H9 (cell line): ENCODE measurements around the gene TNRC18. TPM values are rescaled to one million over a fixed set of nuclear protein-coding genes. Genes with fewer than 3 reads are reported as not detected.

Experiments used
- DNase-seq: peaks from one replicate; pipeline ENCODE4 v3.0.0-alpha.2; 2017
- H2AFZ ChIP-seq: one replicate; pipeline ENCODE4 v1.6.1; 2013; ENCODE audit warnings: mild to moderate bottlenecking, low read length, control low read depth, moderate library complexity
- H2AK5ac ChIP-seq: 2 replicates; pipeline ENCODE4 v1.6.1; 2013; ENCODE audit warnings: low read length, control low read depth, mixed read lengths; ENCODE audit not compliant: insufficient read length
- H2BK120ac ChIP-seq: one replicate; pipeline ENCODE4 v1.6.1; 2013; ENCODE audit warnings: low read depth, mild to moderate bottlenecking, low read length, control low read depth, inconsistent platforms; ENCODE audit not compliant: poor library complexity, severe bottlenecking
- H2BK12ac ChIP-seq: 2 replicates; pipeline ENCODE4 v1.6.1; 2013; ENCODE audit warnings: low read length, control low read depth, mixed read lengths, low read depth; ENCODE audit not compliant: insufficient read length
- H2BK15ac ChIP-seq: 2 replicates; pipeline ENCODE4 v1.6.1; 2013; ENCODE audit warnings: low read depth, low read length, control low read depth
- H2BK20ac ChIP-seq: one replicate; pipeline ENCODE4 v1.6.1; 2013; ENCODE audit warnings: low read depth, mild to moderate bottlenecking, low read length, control low read depth, inconsistent platforms; ENCODE audit not compliant: poor library complexity, severe bottlenecking
- H2BK5ac ChIP-seq: 2 replicates; pipeline ENCODE4 v1.6.1; 2013; ENCODE audit warnings: low read length, control low read depth, mixed read lengths; ENCODE audit not compliant: insufficient read length
- H3K14ac ChIP-seq: 2 replicates; pipeline ENCODE4 v1.6.1; 2013; ENCODE audit warnings: low read length, control low read depth; ENCODE audit not compliant: insufficient read depth
- H3K18ac ChIP-seq: 2 replicates; pipeline ENCODE4 v1.6.1; 2013; ENCODE audit warnings: low read depth, mild to moderate bottlenecking, mixed read lengths, low read length, control low read depth; ENCODE audit not compliant: insufficient read length
- H3K23ac ChIP-seq: 2 replicates; pipeline ENCODE4 v1.6.1; 2013; ENCODE audit warnings: low read length, control low read depth, mixed read lengths, low read depth; ENCODE audit not compliant: insufficient read length
- H3K23me2 ChIP-seq: 2 replicates; pipeline ENCODE4 v1.6.1; 2013; ENCODE audit warnings: low read depth, mild to moderate bottlenecking, mixed read lengths, low read length, control low read depth; ENCODE audit not compliant: insufficient read length, poor library complexity, severe bottlenecking
- H3K27ac ChIP-seq: 2 replicates; pipeline ENCODE4 v1.5.1; 2013; ENCODE audit warnings: low read length, control low read depth, mixed read lengths, low read depth; ENCODE audit not compliant: insufficient read length
- H3K27me3 ChIP-seq: 2 replicates; pipeline ENCODE4 v1.6.1; 2013; ENCODE audit warnings: low read length, control low read depth, inconsistent platforms; ENCODE audit not compliant: insufficient read depth
- H3K4ac ChIP-seq: 2 replicates; pipeline ENCODE4 v1.6.1; 2013; ENCODE audit warnings: low read depth, mild to moderate bottlenecking, control low read depth, inconsistent platforms, low read length, moderate library complexity
- H3K4me1 ChIP-seq: 2 replicates; pipeline ENCODE4 v1.6.1; 2013; ENCODE audit warnings: low read length, control low read depth, inconsistent platforms; ENCODE audit not compliant: insufficient read depth
- H3K4me2 ChIP-seq: 2 replicates; pipeline ENCODE4 v1.6.1; 2013; ENCODE audit warnings: low read length, control low read depth, mixed read lengths; ENCODE audit not compliant: insufficient read length, insufficient read depth
- H3K56ac ChIP-seq: 2 replicates; pipeline ENCODE4 v1.6.1; 2013; ENCODE audit warnings: low read depth, mild to moderate bottlenecking, mixed read lengths, low read length, control low read depth; ENCODE audit not compliant: insufficient read length
- H3K79me1 ChIP-seq: 2 replicates; pipeline ENCODE4 v1.6.1; 2013; ENCODE audit warnings: low read depth, mild to moderate bottlenecking, moderate library complexity, low read length, control low read depth, inconsistent platforms; ENCODE audit not compliant: insufficient read depth, poor library complexity, severe bottlenecking
- H3K79me2 ChIP-seq: 2 replicates; pipeline ENCODE4 v1.6.1; 2013; ENCODE audit warnings: low read length, control low read depth, inconsistent platforms; ENCODE audit not compliant: insufficient read depth
- H3K9ac ChIP-seq: 2 replicates; pipeline ENCODE4 v1.6.1; 2013; ENCODE audit warnings: low read length, control low read depth, mixed read lengths; ENCODE audit not compliant: insufficient read length; ENCODE audit errors: extremely low read depth
- H3K9me3 ChIP-seq: one replicate; pipeline ENCODE4 v1.6.1; 2013; ENCODE audit warnings: low read depth, low read length, inconsistent platforms; ENCODE audit not compliant: control insufficient read depth
- H3T11ph ChIP-seq: one replicate; pipeline ENCODE4 v1.6.1; 2013; ENCODE audit warnings: mild to moderate bottlenecking, low read length, control low read depth, inconsistent platforms
- H4K20me1 ChIP-seq: one replicate; pipeline ENCODE4 v1.6.1; 2013; ENCODE audit not compliant: control insufficient read depth, insufficient read length, insufficient read depth
- H4K5ac ChIP-seq: 2 replicates; pipeline ENCODE4 v1.6.1; 2013; ENCODE audit warnings: low read depth, mild to moderate bottlenecking, mixed read lengths, low read length, control low read depth; ENCODE audit not compliant: insufficient read length
- H4K8ac ChIP-seq: replicated peaks from 2 replicates; pipeline ENCODE4 v1.6.1; 2013; ENCODE audit warnings: low read length, control low read depth, mixed read lengths, low read depth; ENCODE audit not compliant: insufficient read length
- H4K91ac ChIP-seq: 2 replicates; pipeline ENCODE4 v1.6.1; 2013; ENCODE audit warnings: low read depth, mild to moderate bottlenecking, moderate library complexity, mixed read lengths, low read length, control low read depth; ENCODE audit not compliant: insufficient read length
- H3K27ac Mint-ChIP-seq, 3 experiments: 2 replicates in 2 of 3; 3 replicates in 1 of 3; pipeline ENCODE4 v1.8.0; 2020 to 2021; ENCODE audit warnings: mixed read lengths in 3 of 3, mild to moderate bottlenecking in 1 of 3, moderate library complexity in 1 of 3
- H3K27me3 Mint-ChIP-seq: 2 replicates; pipeline ENCODE4 v1.8.0; 2021; ENCODE audit warnings: low read depth, mild to moderate bottlenecking, moderate library complexity, mixed read lengths
- H3K36me3 Mint-ChIP-seq, 3 experiments: 2 replicates in 2 of 3; 3 replicates in 1 of 3; pipeline ENCODE4 v1.8.0; 2020 to 2021; ENCODE audit warnings: low read depth in 3 of 3, mixed read lengths in 3 of 3; ENCODE audit not compliant: insufficient read depth in 1 of 3
- H3K4me1 Mint-ChIP-seq, 2 experiments: 2 replicates each; pipeline ENCODE4 v1.8.0; 2020; ENCODE audit warnings: mixed read lengths in 2 of 2
- H3K4me3 Mint-ChIP-seq, 2 experiments: 2 replicates in 1 of 2; 3 replicates in 1 of 2; pipeline ENCODE4 v1.8.0; 2020 to 2021; ENCODE audit warnings: mild to moderate bottlenecking in 2 of 2, mixed read lengths in 2 of 2, moderate library complexity in 1 of 2
- H3K9me3 Mint-ChIP-seq, 2 experiments: 2 replicates in 1 of 2; 3 replicates in 1 of 2; pipeline ENCODE4 v1.8.0; 2020; ENCODE audit warnings: mild to moderate bottlenecking in 2 of 2, mixed read lengths in 2 of 2, moderate library complexity in 1 of 2
- WGBS: extraction: QIAGEN DNeasy Blood & Tissue Kit; methylation state at CpG from one replicate; pipeline ENCODE4 v1.1.7; 2013; ENCODE audit warnings: missing lambda C conversion rate, low lambda C conversion rate, mixed read lengths; ENCODE audit not compliant: insufficient read length; ENCODE audit errors: extremely low coverage; 5-methylcytosine and 5-hydroxymethylcytosine counted together
- total RNA-seq: library from RNA; stranded (reverse); gene quantifications from 2 replicates; pipeline ENCODE4 v1.2.1, GENCODE V29; 2021
- TF ChIP-seq, protein P1 (sequence below): fragments of 200-600 bp; sonication (generic); conservative IDR thresholded peaks from 3 replicates; pipeline ENCODE4 v1.8.0; 2021; ENCODE audit warnings: antibody characterized with exemption, mild to moderate bottlenecking

Gene TNRC18
- total RNA-seq, 1 experiment from 2014 or later = 21.2 TPM

DNA sequence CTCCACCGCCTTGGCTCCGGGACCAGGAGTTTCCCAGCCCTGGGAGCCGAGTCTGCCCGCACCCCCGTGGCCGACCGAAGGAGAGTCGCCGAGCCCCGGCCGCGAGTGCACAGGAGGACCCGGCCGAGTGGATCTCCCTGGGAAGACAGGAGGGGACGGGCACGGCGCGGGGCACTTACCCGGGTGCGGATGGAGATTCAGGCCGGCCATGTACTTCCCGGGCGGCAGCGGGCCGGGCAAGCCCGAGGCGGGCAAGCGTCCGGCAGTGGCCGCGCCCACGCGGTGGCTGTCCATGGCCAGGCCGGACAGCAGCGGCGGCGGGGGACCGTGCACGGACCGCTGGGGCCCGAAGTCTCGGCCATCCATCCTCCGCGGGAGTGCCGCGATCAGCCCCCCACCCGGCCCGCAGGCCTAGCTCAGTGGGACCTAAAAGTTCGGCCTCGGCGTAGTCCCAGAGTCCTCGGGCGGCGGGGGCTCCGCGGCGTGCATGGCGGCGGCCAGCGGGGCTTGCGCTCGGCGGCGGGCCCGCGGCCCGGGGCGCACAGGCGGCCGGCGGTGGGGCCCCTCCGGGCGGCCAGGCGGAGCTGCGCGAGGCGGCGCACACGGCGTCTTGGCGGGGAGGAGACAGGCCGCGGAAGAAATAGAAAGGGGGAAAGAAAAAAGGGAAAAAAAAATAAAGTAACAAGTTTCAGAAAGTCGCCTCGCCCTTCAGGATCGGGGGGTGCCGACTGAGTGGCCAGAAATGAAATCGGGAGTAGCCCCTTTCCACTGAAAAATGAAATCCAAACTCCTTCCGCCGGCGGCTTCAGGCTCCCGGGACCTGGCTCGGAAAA lies 2.5 kb downstream of the TNRC18 start:
- Mint-ChIP-seq H3K36me3 (no peaks in the 10 kb centered on the region), H3K27ac (no peak overlapping the region), H3K4me3 (peak overlapping the region; percentile 67 to 78; a peak in 4 of 5 replicates), H3K9me3 (no peaks in the 10 kb centered on the region; a peak in 2 of 5 replicates), H3K4me1 (peaks cover 23 to 47% of the 10 kb centered on the region in 2 experiments), H3K27me3 (peaks cover 77% of the 10 kb centered on the region)
- Histone ChIP-seq H3K4ac (no peak overlapping the region), H3K27ac (no peak overlapping the region), H4K8ac (no peak overlapping the region), H3K23me2 (peaks cover 25% of the 10 kb centered on the region), H4K5ac (no peak overlapping the region), H2AK5ac (no peak overlapping the region), H3K27me3 (peaks cover 63% of the 10 kb centered on the region), H3K9ac (no peak overlapping the region), H3K14ac (peak overlapping the region; percentile 70; the same call in 1 of the 2 replicates), H2BK5ac (no peak overlapping the region), H2BK20ac (no peak overlapping the region), H3K18ac (no peak overlapping the region), H3K23ac (no peak overlapping the region), H3K4me2 (peak overlapping the region; percentile 41), H2BK12ac (no peak overlapping the region), H3K9me3 (no peaks in the 10 kb centered on the region), H3K56ac (no peak overlapping the region), H2BK15ac (no peak overlapping the region), H3K79me1 (no peaks in the 10 kb centered on the region), H4K91ac (peak overlapping the region; percentile 78), H2AFZ (no peak overlapping the region), H2BK120ac (no peak overlapping the region), H3T11ph (no peak overlapping the region), H3K79me2 (no peaks in the 10 kb centered on the region), H4K20me1 (no peaks in the 10 kb centered on the region), H3K4me1 (no peaks in the 10 kb centered on the region)
- no peak for DNase-seq
- no CpG with 5 or more reads among the region's 93 CpGs for WGBS
- TF ChIP-seq, protein P1, sequence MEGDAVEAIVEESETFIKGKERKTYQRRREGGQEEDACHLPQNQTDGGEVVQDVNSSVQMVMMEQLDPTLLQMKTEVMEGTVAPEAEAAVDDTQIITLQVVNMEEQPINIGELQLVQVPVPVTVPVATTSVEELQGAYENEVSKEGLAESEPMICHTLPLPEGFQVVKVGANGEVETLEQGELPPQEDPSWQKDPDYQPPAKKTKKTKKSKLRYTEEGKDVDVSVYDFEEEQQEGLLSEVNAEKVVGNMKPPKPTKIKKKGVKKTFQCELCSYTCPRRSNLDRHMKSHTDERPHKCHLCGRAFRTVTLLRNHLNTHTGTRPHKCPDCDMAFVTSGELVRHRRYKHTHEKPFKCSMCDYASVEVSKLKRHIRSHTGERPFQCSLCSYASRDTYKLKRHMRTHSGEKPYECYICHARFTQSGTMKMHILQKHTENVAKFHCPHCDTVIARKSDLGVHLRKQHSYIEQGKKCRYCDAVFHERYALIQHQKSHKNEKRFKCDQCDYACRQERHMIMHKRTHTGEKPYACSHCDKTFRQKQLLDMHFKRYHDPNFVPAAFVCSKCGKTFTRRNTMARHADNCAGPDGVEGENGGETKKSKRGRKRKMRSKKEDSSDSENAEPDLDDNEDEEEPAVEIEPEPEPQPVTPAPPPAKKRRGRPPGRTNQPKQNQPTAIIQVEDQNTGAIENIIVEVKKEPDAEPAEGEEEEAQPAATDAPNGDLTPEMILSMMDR = no peak
